Measurements from ENCODE around the gene RBBP9. TPM values are rescaled to one million over a fixed set of nuclear protein-coding genes. Genes with fewer than 3 reads are reported as not detected.

Gene RBBP9
- polyA plus RNA-seq (2013): 9.7 TPM

DNA sequence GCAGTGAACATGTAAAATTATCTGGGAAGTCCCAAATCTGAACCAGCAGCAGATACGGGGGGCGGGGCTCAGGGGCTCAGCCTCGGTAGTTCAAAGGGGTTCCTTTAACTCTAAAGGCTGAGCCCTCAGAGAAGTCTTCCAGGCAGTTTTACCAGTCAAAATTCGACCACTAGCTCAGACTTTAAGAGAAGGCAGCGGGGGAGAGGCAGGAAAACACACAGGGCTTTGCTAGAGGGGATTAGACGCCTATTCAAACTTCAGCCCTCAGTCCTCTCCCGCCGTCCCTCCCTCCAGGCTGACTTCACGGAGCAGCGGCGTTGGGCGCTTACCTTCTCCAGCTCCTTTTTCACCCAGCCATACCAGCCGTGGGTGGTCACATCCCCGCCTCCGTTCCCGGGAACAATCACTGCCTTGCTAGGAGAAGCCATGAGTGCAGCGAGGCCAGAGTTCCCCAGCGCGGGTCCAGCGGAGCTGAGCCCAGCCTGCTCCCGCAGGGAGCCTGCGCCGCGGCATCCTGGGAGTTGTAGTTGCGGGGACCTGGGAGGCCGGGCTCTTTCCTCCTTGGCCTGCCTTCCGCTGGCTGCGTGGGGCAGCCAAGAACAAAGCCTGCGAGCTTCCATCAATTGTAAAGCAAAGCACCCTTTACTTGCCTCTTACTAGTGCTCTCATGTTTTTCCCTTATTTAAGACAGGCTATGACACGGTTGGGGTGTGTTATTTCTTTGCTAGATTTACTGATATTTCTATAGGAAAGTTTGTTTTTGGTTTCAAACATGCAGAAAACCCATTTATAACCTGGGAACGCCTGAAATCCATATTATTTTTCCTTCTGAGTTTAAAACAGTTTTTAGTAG, at the start of gene RBBP9:
Gene RBBP9 (minus strand): TSS at position 486 of the 853 bp plus-strand sequence. CDS start 58 bp downstream, at position 428.
- Histone ChIP-seq H3K27me3 (replicated peaks in 2 of 5; ENCODE audit: control insufficient read depth in 4 of 5, insufficient read depth in 5 of 5, low read length in 4 of 5) (no peaks in the 10 kb centered on the region), H3K27ac (ENCODE audit: insufficient read depth in 1 of 2, low read depth in 1 of 2, low read length in 2 of 2, poor library complexity in 1 of 2, severe bottlenecking in 2 of 2) (peak within 1 kb of the TSS in 1 of 2 experiments; percentile 54), H3K36me3 (ENCODE audit: control insufficient read depth in 4 of 4, insufficient read depth in 4 of 4, low read length in 3 of 4) (peaks cover 6 to 16% (median 11%) of the 10 kb centered on the region in 4 experiments), H3K4me1 (ENCODE audit: control extremely low read depth in 1 of 4, control insufficient read depth in 4 of 4, insufficient read depth in 4 of 4, low read length in 3 of 4) (peaks cover 7 to 15% (median 11%) of the 10 kb centered on the region in 4 experiments), H3K9me3 (ENCODE audit: control extremely low read depth in 1 of 5, control insufficient read depth in 4 of 5, insufficient read depth in 2 of 5, low read depth in 1 of 5, low read length in 4 of 5) (no peaks in the 10 kb centered on the region), H3K4me3 (ENCODE audit: control insufficient read depth in 1 of 7, extremely low read depth in 1 of 7, insufficient read depth in 4 of 7, low read depth in 2 of 7, low read length in 6 of 7) (peak within 1 kb of the TSS; percentile 90 to 99 (median 98))
- POLR2A ChIA-PET: interaction anchor here (0.6 to 1.3 kb wide), 6 partner anchors 10 to 30 kb away, joined by 3 to 9 read pairs (median 4); partner anchors contain the start of genes DZANK1, POLR3F and SEC23B
- CTCF ChIA-PET: interaction anchor here (1.1 to 3.6 kb wide), 4 partner anchors 9 to 30 kb away, joined by 3 to 25 read pairs (median 4); partner anchors contain the start of genes DZANK1 and SEC23B
- peak; percentile 61 to 76 (median 67) for DNase-seq
- WGBS (ENCODE audit: insufficient coverage): 0% methylated on average over 17 of the region's 31 CpGs

- H3K36me3 ChIP-seq (ENCODE audit: control insufficient read depth in 4 of 4, insufficient read depth in 4 of 4, low read length in 3 of 4): peaks cover 18 to 69% (median 44%) of the 10 kb centered on the region in 4 experiments
- H3K9me3 ChIP-seq (ENCODE audit: control extremely low read depth in 1 of 5, control insufficient read depth in 4 of 5, insufficient read depth in 2 of 5, low read depth in 1 of 5, low read length in 4 of 5): no peaks in the 10 kb centered on the region
- H3K27ac ChIP-seq (ENCODE audit: insufficient read depth in 1 of 2, low read depth in 1 of 2, low read length in 2 of 2, poor library complexity in 1 of 2, severe bottlenecking in 2 of 2): no peak overlapping the region
- ChIA-PET POLR2A (no interaction called here), CTCF (no interaction called here)
- no peak overlapping the region for H3K4me3 ChIP-seq (ENCODE audit: control insufficient read depth in 1 of 7, extremely low read depth in 1 of 7, insufficient read depth in 4 of 7, low read depth in 2 of 7, low read length in 6 of 7)
- 100% methylated on average over 1 of the region's 1 CpG for WGBS (ENCODE audit: insufficient coverage)
- no peaks in the 10 kb centered on the region for H3K27me3 ChIP-seq (replicated peaks in 2 of 5; ENCODE audit: control insufficient read depth in 4 of 5, insufficient read depth in 5 of 5, low read length in 4 of 5)
- DNase-seq: no peak
- no peaks in the 10 kb centered on the region for H3K4me1 ChIP-seq (ENCODE audit: control extremely low read depth in 1 of 4, control insufficient read depth in 4 of 4, insufficient read depth in 4 of 4, low read length in 3 of 4)
Observed at GRCh38 chr20:18545566-18545965, 48.5 kb upstream of the RBBP9 start.

DNA sequence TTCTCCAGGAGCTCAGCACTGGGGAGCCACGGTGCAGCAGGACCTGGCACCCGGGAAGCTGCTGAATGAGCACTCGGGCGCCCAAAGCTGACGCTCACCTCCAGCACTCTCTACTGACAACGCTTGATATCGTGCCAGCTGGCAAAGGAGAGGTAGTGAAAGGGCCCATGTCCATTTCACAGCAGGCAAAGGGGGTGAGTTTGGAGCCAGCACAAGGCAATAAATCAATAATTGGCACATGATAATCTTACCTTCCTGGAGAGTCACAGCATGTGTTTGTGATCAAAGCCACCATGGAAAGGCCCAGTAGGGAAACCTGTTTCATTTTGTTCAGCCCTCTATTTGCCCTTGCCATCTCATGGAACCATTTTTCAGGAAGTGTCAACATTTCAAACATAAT, 46.9 kb upstream of the RBBP9 start:
- Histone ChIP-seq H3K27ac (ENCODE audit: insufficient read depth in 1 of 2, low read depth in 1 of 2, low read length in 2 of 2, poor library complexity in 1 of 2, severe bottlenecking in 2 of 2) (no peak overlapping the region), H3K27me3 (replicated peaks in 2 of 5; ENCODE audit: control insufficient read depth in 4 of 5, insufficient read depth in 5 of 5, low read length in 4 of 5) (no peaks in the 10 kb centered on the region), H3K36me3 (ENCODE audit: control insufficient read depth in 4 of 4, insufficient read depth in 4 of 4, low read length in 3 of 4) (peaks cover 18 to 73% (median 48%) of the 10 kb centered on the region in 4 experiments), H3K4me1 (ENCODE audit: control extremely low read depth in 1 of 4, control insufficient read depth in 4 of 4, insufficient read depth in 4 of 4, low read length in 3 of 4) (no peaks in the 10 kb centered on the region), H3K9me3 (ENCODE audit: control extremely low read depth in 1 of 5, control insufficient read depth in 4 of 5, insufficient read depth in 2 of 5, low read depth in 1 of 5, low read length in 4 of 5) (no peaks in the 10 kb centered on the region), H3K4me3 (ENCODE audit: control insufficient read depth in 1 of 7, extremely low read depth in 1 of 7, insufficient read depth in 4 of 7, low read depth in 2 of 7, low read length in 6 of 7) (no peak overlapping the region)
- WGBS (ENCODE audit: insufficient coverage): 100% methylated on average over 5 of the region's 7 CpGs
- POLR2A ChIA-PET: no interaction called here
- CTCF ChIA-PET: no interaction called here
- no peak for DNase-seq

- no peak overlapping the region for H3K27ac ChIP-seq (ENCODE audit: insufficient read depth in 1 of 2, low read depth in 1 of 2, low read length in 2 of 2, poor library complexity in 1 of 2, severe bottlenecking in 2 of 2)
- WGBS (ENCODE audit: insufficient coverage): 80% methylated on average over 3 of the region's 4 CpGs
- H3K4me3 ChIP-seq (ENCODE audit: control insufficient read depth in 1 of 7, extremely low read depth in 1 of 7, insufficient read depth in 4 of 7, low read depth in 2 of 7, low read length in 6 of 7): no peak overlapping the region
- H3K36me3 ChIP-seq (ENCODE audit: control insufficient read depth in 4 of 4, insufficient read depth in 4 of 4, low read length in 3 of 4): peaks cover 17 to 67% (median 44%) of the 10 kb centered on the region in 4 experiments
- ChIA-PET CTCF (no interaction called here), POLR2A (no interaction called here)
- H3K4me1 ChIP-seq (ENCODE audit: control extremely low read depth in 1 of 4, control insufficient read depth in 4 of 4, insufficient read depth in 4 of 4, low read length in 3 of 4): no peaks in the 10 kb centered on the region
- H3K9me3 ChIP-seq (ENCODE audit: control extremely low read depth in 1 of 5, control insufficient read depth in 4 of 5, insufficient read depth in 2 of 5, low read depth in 1 of 5, low read length in 4 of 5): no peaks in the 10 kb centered on the region
- no peak for DNase-seq
- no peaks in the 10 kb centered on the region for H3K27me3 ChIP-seq (replicated peaks in 2 of 5; ENCODE audit: control insufficient read depth in 4 of 5, insufficient read depth in 5 of 5, low read length in 4 of 5)
Observed at GRCh38 chr20:18543216-18543615, 46.2 kb upstream of the RBBP9 start.

DNA sequence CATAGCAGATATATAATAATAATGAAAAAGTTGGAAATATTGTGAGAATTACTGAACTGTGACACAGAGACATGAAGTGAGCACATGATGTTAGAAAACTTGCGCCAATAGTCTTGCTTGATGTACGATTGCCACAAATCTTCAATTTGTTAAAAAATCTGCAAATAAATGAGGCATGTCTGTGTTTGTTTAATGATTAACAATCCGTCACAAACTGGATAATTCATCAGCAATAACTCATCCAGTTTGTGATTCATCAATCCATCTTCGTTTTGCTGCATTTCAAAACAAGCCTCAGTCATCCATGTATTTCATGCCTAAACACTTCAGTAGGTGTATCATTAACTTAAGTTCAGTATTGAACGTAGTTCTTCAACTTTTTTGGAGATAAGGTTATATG, 44.7 kb upstream of the RBBP9 start:
- no peak overlapping the region for H3K4me3 ChIP-seq (ENCODE audit: control insufficient read depth in 1 of 7, extremely low read depth in 1 of 7, insufficient read depth in 4 of 7, low read depth in 2 of 7, low read length in 6 of 7)
- 93% methylated on average over 3 of the region's 5 CpGs for WGBS (ENCODE audit: insufficient coverage)
- H3K27ac ChIP-seq (ENCODE audit: insufficient read depth in 1 of 2, low read depth in 1 of 2, low read length in 2 of 2, poor library complexity in 1 of 2, severe bottlenecking in 2 of 2): no peak overlapping the region
- H3K9me3 ChIP-seq (ENCODE audit: control extremely low read depth in 1 of 5, control insufficient read depth in 4 of 5, insufficient read depth in 2 of 5, low read depth in 1 of 5, low read length in 4 of 5): peaks cover 0 to 3% (median 0%) of the 10 kb centered on the region in 5 experiments
- H3K27me3 ChIP-seq (replicated peaks in 2 of 5; ENCODE audit: control insufficient read depth in 4 of 5, insufficient read depth in 5 of 5, low read length in 4 of 5): no peaks in the 10 kb centered on the region
- no peak for DNase-seq
- CTCF ChIA-PET: no interaction called here
- POLR2A ChIA-PET: no interaction called here
- no peaks in the 10 kb centered on the region for H3K4me1 ChIP-seq (ENCODE audit: control extremely low read depth in 1 of 4, control insufficient read depth in 4 of 4, insufficient read depth in 4 of 4, low read length in 3 of 4)
- peaks cover 19 to 66% (median 40%) of the 10 kb centered on the region in 4 experiments for H3K36me3 ChIP-seq (ENCODE audit: control insufficient read depth in 4 of 4, insufficient read depth in 4 of 4, low read length in 3 of 4)

GRCh38 chr20:18537651-18538050, 40.6 kb upstream of the RBBP9 start:
- Histone ChIP-seq H3K9me3 (ENCODE audit: control extremely low read depth in 1 of 5, control insufficient read depth in 4 of 5, insufficient read depth in 2 of 5, low read depth in 1 of 5, low read length in 4 of 5) (peaks cover 0 to 3% (median 0%) of the 10 kb centered on the region in 5 experiments), H3K27me3 (replicated peaks in 2 of 5; ENCODE audit: control insufficient read depth in 4 of 5, insufficient read depth in 5 of 5, low read length in 4 of 5) (no peaks in the 10 kb centered on the region), H3K4me3 (ENCODE audit: control insufficient read depth in 1 of 7, extremely low read depth in 1 of 7, insufficient read depth in 4 of 7, low read depth in 2 of 7, low read length in 6 of 7) (no peak overlapping the region), H3K4me1 (ENCODE audit: control extremely low read depth in 1 of 4, control insufficient read depth in 4 of 4, insufficient read depth in 4 of 4, low read length in 3 of 4) (no peaks in the 10 kb centered on the region), H3K36me3 (ENCODE audit: control insufficient read depth in 4 of 4, insufficient read depth in 4 of 4, low read length in 3 of 4) (peaks cover 26 to 69% (median 41%) of the 10 kb centered on the region in 4 experiments), H3K27ac (ENCODE audit: insufficient read depth in 1 of 2, low read depth in 1 of 2, low read length in 2 of 2, poor library complexity in 1 of 2, severe bottlenecking in 2 of 2) (no peak overlapping the region)
- POLR2A ChIA-PET: interaction anchor here (0.6 kb wide), 1 partner anchor 72 kb away, joined by 3 read pairs; no protein-coding TSS in a partner anchor
- CTCF ChIA-PET: no interaction called here
- WGBS (ENCODE audit: insufficient coverage): 100% methylated on average over 2 of the region's 2 CpGs
- no peak for DNase-seq

DNA sequence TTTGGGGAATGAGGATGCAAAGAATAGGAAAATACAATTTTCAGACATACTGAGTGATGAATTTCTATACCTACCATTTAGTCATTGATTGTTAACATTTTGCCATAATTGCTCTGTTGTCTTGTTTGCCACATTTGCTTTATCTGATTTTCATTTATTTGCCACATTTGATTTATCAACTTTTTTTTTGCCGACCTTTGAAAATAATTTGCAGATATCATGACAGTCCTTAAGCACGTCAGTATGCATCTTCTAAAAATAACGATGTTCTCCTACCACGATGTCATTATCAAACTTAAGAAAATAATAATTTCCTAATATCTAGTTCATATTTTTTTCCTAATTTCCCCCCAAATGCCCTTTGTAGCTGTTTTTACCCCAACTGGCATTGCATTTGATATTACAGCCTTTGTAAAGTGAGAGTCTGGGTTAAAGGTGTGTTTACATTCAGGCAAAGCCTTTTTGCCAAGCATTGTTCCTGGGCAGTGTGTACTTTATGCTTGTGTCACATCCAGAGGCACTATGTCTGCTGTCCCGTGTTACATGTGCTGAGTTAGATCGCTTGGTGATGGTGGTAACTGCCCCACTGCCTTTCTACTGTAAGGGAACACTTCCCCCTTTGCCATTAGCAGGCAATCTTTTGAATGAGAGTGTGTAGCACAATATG, 37.1 kb upstream of the RBBP9 start:
- WGBS (ENCODE audit: insufficient coverage): 100% methylated on average over 4 of the region's 6 CpGs
- POLR2A ChIA-PET: no interaction called here

More for the DNA sequence above, 37.1 kb upstream of the RBBP9 start:
- CTCF ChIA-PET: no interaction called here
- Histone ChIP-seq H3K4me3 (ENCODE audit: control insufficient read depth in 1 of 7, extremely low read depth in 1 of 7, insufficient read depth in 4 of 7, low read depth in 2 of 7, low read length in 6 of 7) (no peak overlapping the region), H3K27ac (ENCODE audit: insufficient read depth in 1 of 2, low read depth in 1 of 2, low read length in 2 of 2, poor library complexity in 1 of 2, severe bottlenecking in 2 of 2) (no peak overlapping the region), H3K4me1 (ENCODE audit: control extremely low read depth in 1 of 4, control insufficient read depth in 4 of 4, insufficient read depth in 4 of 4, low read length in 3 of 4) (no peaks in the 10 kb centered on the region), H3K9me3 (ENCODE audit: control extremely low read depth in 1 of 5, control insufficient read depth in 4 of 5, insufficient read depth in 2 of 5, low read depth in 1 of 5, low read length in 4 of 5) (peaks cover 0 to 3% (median 0%) of the 10 kb centered on the region in 5 experiments), H3K27me3 (replicated peaks in 2 of 5; ENCODE audit: control insufficient read depth in 4 of 5, insufficient read depth in 5 of 5, low read length in 4 of 5) (no peaks in the 10 kb centered on the region), H3K36me3 (ENCODE audit: control insufficient read depth in 4 of 4, insufficient read depth in 4 of 4, low read length in 3 of 4) (peaks cover 17 to 73% (median 51%) of the 10 kb centered on the region in 4 experiments)
- DNase-seq: no peak
